T-helper 2 cell (primary cell): Measurements from ENCODE around the gene SLC20A1.

ENCODE experiments used
- DNase-seq, 5 experiments: peaks; one replicate each; pipeline versions ENCODE4 v3.0.0 to v3.0.0-alpha.2; 2012 to 2022

SLC20A1 gene

GRCh38 chr2:112625474-112626114, 20.1 kb upstream of the SLC20A1 start:
- DNase-seq: no peak

GRCh38 chr2:112626604-112627059, 19.1 kb upstream of the SLC20A1 start:
- peak in 4 of 5 experiments; percentile 43 to 77 (median 49) for DNase-seq

GRCh38 chr2:112627060-112628040, 18.4 kb upstream of the SLC20A1 start:
- DNase-seq: peak in 1 of 5 experiments; percentile 46

- DNase-seq: no peak
Measured at GRCh38 chr2:112629224-112629623, 16.5 kb upstream of the SLC20A1 start.

- no peak for DNase-seq
Measured at GRCh38 chr2:112629823-112630222, 15.9 kb upstream of the SLC20A1 start.

- DNase-seq: peak in 1 of 5 experiments; percentile 39
Measured at GRCh38 chr2:112630268-112630667, 15.5 kb upstream of the SLC20A1 start.

- no peak for DNase-seq
Measured at GRCh38 chr2:112633708-112634107, 12.0 kb upstream of the SLC20A1 start.

GRCh38 chr2:112634153-112634873, 11.4 kb upstream of the SLC20A1 start:
- peak in 1 of 5 experiments; percentile 61 for DNase-seq

GRCh38 chr2:112634874-112635157, 10.9 kb upstream of the SLC20A1 start:
- DNase-seq: no peak

- no peak for DNase-seq
Measured at GRCh38 chr2:112636605-112637288, 9.0 kb upstream of the SLC20A1 start.

- DNase-seq: no peak
Measured at GRCh38 chr2:112637289-112637660, 8.5 kb upstream of the SLC20A1 start.

- DNase-seq: no peak
Measured at GRCh38 chr2:112639936-112640335, 5.8 kb upstream of the SLC20A1 start.

- DNase-seq: no peak
Measured at GRCh38 chr2:112640467-112640799, 5.3 kb upstream of the SLC20A1 start.

- DNase-seq: no peak
Measured at GRCh38 chr2:112640800-112641675, 4.7 kb upstream of the SLC20A1 start.

- DNase-seq: no peak
Measured at GRCh38 chr2:112641701-112642100, 4.0 kb upstream of the SLC20A1 start.

GRCh38 chr2:112642561-112642960, 3.2 kb upstream of the SLC20A1 start:
- DNase-seq: no peak

GRCh38 chr2:112642966-112643365, 2.8 kb upstream of the SLC20A1 start:
- no peak for DNase-seq

GRCh38 chr2:112643488-112643887, 2.3 kb upstream of the SLC20A1 start:
- no peak for DNase-seq

GRCh38 chr2:112644155-112644932, 1.4 kb upstream of the SLC20A1 start:
- no peak for DNase-seq

GRCh38 chr2:112644933-112645309, 818 bp upstream of the SLC20A1 start:
- DNase-seq: peak in 1 of 5 experiments; percentile 3
